Right cardiac atrium (tissue), 5 donors: ENCODE data around the gene CD7. TPM values are rescaled to one million over a fixed set of nuclear protein-coding genes. Genes with fewer than 3 reads are reported as not detected.

Source experiments
- ATAC-seq, 2 donors: fragments of 200-7000 bp; cut with Tn5 transposase; one replicate each; pipeline versions ENCODE4 v1.8.0 to v1.9.1; 2020; ENCODE audit warnings: moderate library complexity in 2 of 2, mild to moderate bottlenecking in 1 of 2
- DNase-seq, 3 donors: peaks; one replicate each; pipeline ENCODE4 v3.0.0-alpha.2; 2020
- H3K27ac ChIP-seq: one replicate; pipeline ENCODE4 v1.5.1; 2013; ENCODE audit warnings: mild to moderate bottlenecking, low read length, control low read depth, moderate library complexity
- H3K27me3 ChIP-seq: one replicate; pipeline ENCODE4 v1.6.1; 2013; ENCODE audit not compliant: control insufficient read depth, insufficient read depth
- H3K4me1 ChIP-seq: one replicate; pipeline ENCODE4 v1.6.1; 2013; ENCODE audit warnings: low read length; ENCODE audit not compliant: control insufficient read depth, insufficient read depth
- H3K4me3 ChIP-seq: one replicate; pipeline ENCODE4 v1.5.1; 2013; ENCODE audit warnings: low read length, control low read depth
- H3K9me3 ChIP-seq: one replicate; pipeline ENCODE4 v1.6.1; 2013; ENCODE audit warnings: low read length; ENCODE audit not compliant: control insufficient read depth
- WGBS: extraction: QIAGEN DNeasy Blood & Tissue Kit; methylation state at CpG from one replicate; pipeline ENCODE4 v1.1.7; 2013; 5-methylcytosine and 5-hydroxymethylcytosine counted together
- intact Hi-C, 4 donors: fragments of 100-400 bp; cut with DNase I; formaldehyde crosslinking; loops; one replicate each; pipeline versions ENCODE4 v1.11.0 to v1.14.0; 2022 to 2023
- polyA plus RNA-seq: library from polyadenylated mRNA; stranded (reverse); fragments of 200-250 nt; gene quantifications from one replicate; pipeline ENCODE4 v1.2.3, GENCODE V29; 2013
- total RNA-seq, 4 donors: library from RNA; stranded (reverse); fragmentation: NEBNext Ultra II Directional; extraction: Animal tissue kit (Norgen Biotek cat#: 25700); gene quantifications; one replicate each; pipeline ENCODE4 v1.2.1, GENCODE V29; 2021
- donor health status: healthy with polysubstance abuse.
- donor health status: DM: no; HTN: yes; CAD: no.
- donor health status: DM: no; HTN: no; CAD: no.
- donor health status: DM: no; HTN: yes; CAD: no; lungs with severe emphysema.
- donor health status: DM: yes; HTN: yes; CAD: no.

CD7 gene
- total and polyA plus RNA-seq, 5 donors: 0.31 to 1.4 (median 0.56) TPM

DNA sequence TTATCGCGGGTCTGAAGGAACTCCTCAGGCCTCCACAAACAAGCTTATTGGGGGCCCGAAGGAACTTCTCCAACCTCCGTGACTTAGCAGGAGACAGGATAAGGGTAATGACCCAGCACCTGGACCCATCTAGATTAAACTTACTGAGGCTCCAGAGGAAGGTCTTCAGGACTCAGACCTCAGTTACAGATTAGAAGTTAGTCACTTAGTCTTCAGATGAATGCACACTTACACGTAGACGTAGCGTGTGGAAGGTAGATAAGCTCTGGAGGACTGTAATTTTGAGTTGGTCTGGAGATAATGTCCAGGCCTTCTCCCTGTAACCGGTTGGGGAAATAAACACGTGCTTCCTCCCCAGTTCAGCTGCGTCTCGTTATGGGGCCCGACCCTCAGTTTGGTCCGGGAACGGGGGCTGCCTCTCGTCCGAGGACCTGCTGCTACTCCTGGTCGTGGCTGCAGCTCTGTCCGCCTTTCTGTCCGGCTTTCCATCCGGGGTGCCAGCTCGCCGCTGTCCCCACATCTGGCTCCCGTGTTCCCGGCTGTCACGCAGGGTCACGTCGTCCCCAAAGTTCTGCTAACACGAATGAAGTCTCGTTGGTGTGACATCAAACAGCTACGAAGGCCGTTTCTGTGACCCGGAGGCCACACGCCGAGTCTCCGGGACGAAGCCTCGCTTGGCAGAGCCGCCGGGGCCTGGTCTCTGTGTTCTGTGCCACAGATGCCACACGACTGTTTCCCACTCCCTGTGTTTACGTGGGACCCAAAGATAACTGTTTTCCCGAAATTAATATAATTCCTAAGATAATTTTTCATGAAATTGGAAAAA is 28.0 kb upstream of the CD7 start:
- no peak overlapping the region for H3K27ac ChIP-seq
- DNase-seq (peak in 1 of 3 donors; percentile 46), ATAC-seq (no peak)
- WGBS: 87% methylated on average over 42 of the region's 42 CpGs
- intact Hi-C loops: no loop called here
- no peaks in the 10 kb centered on the region for H3K4me1 ChIP-seq
- H3K9me3 ChIP-seq: no peaks in the 10 kb centered on the region
- H3K4me3 ChIP-seq: no peak overlapping the region
- no peaks in the 10 kb centered on the region for H3K27me3 ChIP-seq

DNA sequence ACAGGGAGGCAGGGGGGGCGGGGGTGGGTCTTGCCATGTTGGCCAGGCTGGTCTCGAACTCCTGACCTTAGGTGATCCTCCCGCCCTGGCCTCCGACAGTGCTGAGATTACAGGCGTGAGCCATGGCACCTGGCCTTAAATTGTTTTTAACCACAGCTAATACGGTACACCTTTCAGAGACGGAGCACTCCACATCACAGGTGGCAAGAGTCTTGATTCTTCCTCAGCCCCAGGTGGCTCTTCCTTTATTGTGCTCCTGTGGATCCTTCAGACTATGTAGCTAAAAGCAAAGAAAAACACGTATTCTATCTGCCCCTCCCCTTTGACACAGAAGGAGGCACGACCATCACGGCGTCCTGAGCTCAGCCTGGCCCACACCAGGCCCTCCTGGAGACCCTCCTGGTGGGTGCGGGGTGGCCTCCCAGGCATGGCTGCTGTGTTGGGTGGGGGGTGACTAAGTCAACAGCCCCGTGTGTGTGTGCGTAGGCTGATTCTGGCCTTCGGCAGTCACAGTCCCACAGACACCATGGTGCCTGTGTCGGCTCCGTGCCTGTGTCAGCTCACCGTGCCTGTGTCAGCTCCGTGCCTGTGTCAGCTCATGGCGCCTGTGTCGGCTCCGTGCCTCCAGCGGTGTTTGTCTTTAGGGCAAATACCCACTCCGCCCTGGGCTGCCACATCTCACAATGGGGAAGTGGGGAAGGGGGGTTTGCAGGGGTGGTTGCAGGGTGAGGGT is 26.9 kb upstream of the CD7 start:
- Histone ChIP-seq H3K27ac (no peak overlapping the region), H3K27me3 (no peaks in the 10 kb centered on the region), H3K9me3 (no peaks in the 10 kb centered on the region), H3K4me3 (no peak overlapping the region), H3K4me1 (peaks cover 3% of the 10 kb centered on the region)
- intact Hi-C loops: no loop called here
- WGBS: 84% methylated on average over 24 of the region's 24 CpGs
- peak in 1 of 3 donors; percentile 44 for DNase-seq
- ATAC-seq: no peak

DNA sequence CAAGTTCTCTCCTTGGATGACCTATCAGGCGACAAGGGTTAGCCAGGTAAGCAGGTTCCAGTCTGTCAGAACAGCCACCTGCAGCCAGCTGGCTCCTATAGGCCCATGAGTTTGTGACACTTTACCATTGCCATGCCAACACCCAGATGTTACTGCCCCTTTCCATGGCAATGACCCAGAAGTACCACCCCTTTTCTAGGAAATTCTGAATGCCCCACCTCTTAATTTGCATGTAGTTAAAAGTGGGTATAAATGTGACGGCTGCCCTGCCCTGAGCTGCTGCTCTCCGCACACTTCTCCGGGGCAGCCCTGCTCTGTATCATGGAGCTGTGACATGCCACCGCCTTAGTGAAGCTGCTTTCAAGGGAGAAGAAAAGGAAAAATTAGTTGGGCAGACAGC is 26.2 kb upstream of the CD7 start:
- Histone ChIP-seq H3K27ac (no peak overlapping the region), H3K27me3 (no peaks in the 10 kb centered on the region), H3K4me1 (peaks cover 4% of the 10 kb centered on the region), H3K9me3 (no peaks in the 10 kb centered on the region), H3K4me3 (no peak overlapping the region)
- DNase-seq (peak in 2 of 3 donors; percentile 9 to 13), ATAC-seq (no peak)
- WGBS: 93% methylated on average over 5 of the region's 5 CpGs
- intact Hi-C loops: no loop called here

DNA sequence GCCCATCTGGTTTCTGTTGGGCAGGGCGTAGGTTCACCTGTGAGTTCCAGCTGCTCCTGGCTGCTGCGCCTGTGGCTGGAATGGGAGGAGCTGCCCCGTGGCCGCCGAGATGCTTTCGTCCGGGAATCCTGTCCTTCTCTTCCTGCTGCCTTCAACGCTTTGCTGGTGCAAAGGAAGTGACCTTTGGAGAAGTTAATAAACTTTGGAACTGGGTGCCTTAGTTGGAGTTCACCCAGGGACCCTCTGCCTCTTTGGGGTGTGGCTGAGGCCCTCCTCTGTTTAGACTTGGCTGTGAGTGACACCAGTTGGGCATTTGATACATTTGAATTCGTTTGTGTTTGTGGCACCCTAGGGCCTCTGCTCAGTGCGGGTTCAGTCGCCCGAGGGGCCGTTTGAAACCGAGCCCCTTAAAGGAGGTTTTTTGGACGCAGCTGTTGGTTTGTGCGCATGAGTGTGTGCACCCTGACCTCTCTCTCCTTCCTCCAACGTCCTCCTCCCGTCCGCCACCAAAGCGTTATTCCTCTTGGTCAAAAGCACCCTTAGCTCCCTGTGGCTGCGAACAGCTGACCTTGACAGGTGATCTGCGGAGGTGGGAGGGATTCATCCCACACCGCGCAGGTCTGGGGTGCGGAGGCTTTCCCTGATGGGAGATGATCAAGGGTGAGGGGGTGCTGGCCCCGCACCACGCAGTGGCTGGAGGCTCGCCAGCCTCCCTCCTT is 25.1 kb upstream of the CD7 start:
- Histone ChIP-seq H3K4me3 (no peak overlapping the region), H3K27me3 (no peaks in the 10 kb centered on the region), H3K9me3 (no peaks in the 10 kb centered on the region), H3K27ac (no peak overlapping the region), H3K4me1 (peaks cover 4% of the 10 kb centered on the region)
- ATAC-seq (no peak), DNase-seq (peak in 2 of 3 donors; percentile 10 to 33)
- intact Hi-C loops: no loop called here
- 72% methylated on average over 28 of the region's 28 CpGs for WGBS

DNA sequence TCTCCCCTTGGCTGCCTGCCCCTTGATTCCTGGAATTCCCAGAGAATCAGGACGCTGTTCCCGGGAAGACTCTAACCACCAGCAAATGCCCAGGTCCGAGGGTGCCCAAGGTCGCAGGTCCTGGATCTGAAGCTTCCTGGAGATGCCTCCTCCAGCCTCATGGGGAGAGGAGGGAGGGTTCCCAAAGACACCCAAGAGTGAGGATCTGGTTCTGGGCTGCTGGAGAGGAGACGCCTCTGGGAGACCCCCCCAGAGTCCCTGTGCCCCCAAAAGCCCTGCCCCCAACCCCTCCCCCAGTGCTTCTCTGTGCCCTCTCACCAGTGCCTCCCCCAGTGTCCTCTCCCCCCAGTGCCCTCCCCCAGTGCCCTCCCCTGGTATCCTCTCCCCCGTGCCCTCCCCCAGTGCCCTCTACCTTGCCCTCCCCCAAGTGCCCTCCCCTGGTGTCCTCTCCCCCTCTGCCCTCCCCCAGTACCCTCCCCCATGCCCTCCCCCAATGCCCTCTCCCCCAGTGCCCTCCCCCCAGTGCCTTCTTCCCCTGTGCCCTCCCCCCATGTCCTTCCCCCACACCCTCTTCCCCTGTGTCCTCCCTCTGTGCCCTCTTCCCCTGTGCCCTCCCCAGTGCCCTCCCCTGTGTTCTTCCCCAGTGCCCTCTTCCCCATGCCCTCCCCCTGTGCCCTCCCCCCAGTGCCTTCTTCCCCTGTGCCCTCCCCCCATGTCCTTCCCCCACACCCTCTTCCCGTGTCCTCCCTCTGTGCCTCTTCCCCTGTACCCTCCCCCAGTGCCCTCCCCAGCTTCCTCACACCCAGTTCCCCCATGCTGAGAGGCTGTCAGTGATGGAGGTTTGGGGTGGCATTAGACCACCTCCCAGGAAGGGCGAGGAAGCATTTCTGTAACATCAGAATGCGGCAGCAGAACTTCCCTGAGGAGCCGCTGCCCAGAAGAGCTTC is 22.5 kb upstream of the CD7 start:
- WGBS: 55% methylated on average over 10 of the region's 10 CpGs
- peaks cover 4% of the 10 kb centered on the region for H3K4me1 ChIP-seq
- no peak overlapping the region for H3K27ac ChIP-seq
- intact Hi-C loops: no loop called here
- peak overlapping the region; percentile 35 for H3K4me3 ChIP-seq
- DNase-seq (peak in 2 of 3 donors; percentile 50 to 65), ATAC-seq (peak; percentile 4 to 14)
- no peaks in the 10 kb centered on the region for H3K27me3 ChIP-seq
- H3K9me3 ChIP-seq: no peaks in the 10 kb centered on the region

DNA sequence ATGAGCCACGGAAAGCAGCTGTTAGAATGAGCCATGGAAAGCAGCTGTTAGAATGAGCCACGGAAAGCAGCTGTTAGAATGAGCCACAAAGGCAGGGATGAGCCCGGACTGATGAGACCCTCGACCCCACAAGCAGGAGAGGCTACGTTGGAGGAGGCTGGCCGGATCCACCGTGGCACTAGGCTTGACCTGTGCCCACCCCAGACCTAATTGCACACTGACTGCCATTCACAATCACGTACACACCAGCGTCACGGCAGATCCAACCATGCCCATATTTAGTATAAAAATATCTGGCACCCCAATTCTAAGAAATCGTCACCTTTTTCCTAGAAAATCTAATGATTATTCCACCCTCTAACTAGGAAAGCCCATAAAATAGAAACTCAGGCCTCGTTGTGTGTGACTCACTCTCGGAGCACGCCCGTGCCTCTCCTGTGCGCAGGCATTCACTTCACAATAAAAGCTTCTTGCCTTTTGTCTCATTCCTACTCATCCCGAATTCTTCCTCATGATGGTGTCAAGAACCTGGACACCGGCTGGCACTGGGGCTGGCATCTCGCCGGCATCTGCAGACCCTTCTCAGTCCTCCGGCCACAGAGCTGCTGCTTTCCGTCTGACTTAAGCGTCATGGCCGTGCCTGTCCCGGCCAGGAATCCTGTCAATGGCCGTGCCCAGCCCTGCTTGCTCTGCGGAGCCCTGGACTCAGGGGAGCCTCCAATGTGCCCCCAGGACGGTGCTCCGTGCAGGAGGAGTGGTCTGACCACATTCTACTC is 21.6 kb upstream of the CD7 start:
- H3K27me3 ChIP-seq: no peaks in the 10 kb centered on the region
- peak overlapping the region; percentile 35 for H3K4me3 ChIP-seq
- intact Hi-C loops: no loop called here
- no peaks in the 10 kb centered on the region for H3K9me3 ChIP-seq
- H3K27ac ChIP-seq: no peak overlapping the region
- WGBS: 28% methylated on average over 29 of the region's 29 CpGs
- DNase-seq: peak in 2 of 3 donors; percentile 63 to 66
- ATAC-seq: peak; percentile 54 to 71
- H3K4me1 ChIP-seq: peaks cover 4% of the 10 kb centered on the region

DNA sequence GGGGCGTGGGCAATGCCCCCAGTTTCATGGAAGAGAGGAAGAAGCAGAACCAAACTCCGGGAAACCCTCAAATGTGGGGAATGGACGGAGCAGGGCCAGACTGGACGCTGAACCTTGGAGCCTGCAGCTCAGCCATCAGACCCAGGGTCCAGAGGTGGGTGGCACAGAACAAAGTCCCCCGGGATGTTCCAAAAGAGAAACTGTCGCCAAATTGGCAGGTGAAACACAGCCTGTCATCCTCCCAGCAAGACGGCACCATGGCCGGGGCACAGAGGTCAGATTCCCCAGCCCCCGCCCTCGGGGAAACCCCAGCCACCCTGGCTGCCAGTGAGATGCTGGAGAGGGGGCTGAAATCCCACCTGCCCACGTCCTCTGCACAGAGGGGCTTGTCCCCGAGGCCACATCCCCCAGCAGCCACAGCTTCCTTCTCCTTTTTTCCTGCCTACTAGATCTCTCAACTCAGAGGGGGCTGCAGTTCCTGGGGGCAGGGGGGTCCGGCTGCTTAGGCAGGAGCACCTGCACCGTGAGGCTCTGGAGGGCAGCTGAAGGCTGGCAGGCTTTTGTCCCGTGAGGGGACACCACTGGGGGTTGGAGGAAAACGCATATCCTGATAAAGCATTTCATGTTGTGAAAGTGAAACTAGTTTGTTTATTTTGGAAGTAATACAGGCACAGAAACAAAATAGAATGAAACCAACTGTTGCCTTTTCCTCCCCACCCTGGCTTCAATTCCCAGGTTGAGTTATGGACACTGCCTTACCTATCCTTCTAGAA is 17.4 kb upstream of the CD7 start:
- intact Hi-C loops: no loop called here
- Histone ChIP-seq H3K9me3 (no peaks in the 10 kb centered on the region), H3K27ac (no peak overlapping the region), H3K4me1 (peaks cover 9% of the 10 kb centered on the region), H3K4me3 (peak overlapping the region; percentile 36), H3K27me3 (no peaks in the 10 kb centered on the region)
- ATAC-seq (no peak), DNase-seq (peak in 2 of 3 donors; percentile 55 to 65)
- WGBS: 29% methylated on average over 16 of the region's 16 CpGs

DNA sequence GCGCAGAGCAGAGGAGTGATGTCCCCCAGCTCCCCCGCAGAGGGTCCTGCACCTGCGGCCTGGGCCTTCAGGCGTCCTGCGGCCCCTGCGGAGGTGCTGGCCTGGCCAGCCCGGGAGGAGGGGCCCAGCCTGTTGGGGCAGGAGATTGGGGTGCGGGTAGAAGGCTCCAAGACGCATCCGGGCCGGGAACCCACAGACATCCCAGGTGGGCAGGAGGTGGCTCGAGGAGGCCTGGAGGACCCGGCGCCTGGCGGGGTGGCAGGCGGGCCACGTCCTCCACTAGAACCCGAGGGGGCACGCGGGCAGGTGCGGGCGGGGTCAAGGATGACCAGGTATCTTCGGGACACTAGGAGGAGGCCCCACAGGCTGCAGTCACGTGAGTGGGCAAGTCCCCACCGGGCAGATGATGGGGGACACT is 16.8 kb upstream of the CD7 start:
- Histone ChIP-seq H3K27me3 (no peaks in the 10 kb centered on the region), H3K4me1 (peaks cover 5% of the 10 kb centered on the region), H3K4me3 (peak overlapping the region; percentile 66), H3K27ac (no peak overlapping the region), H3K9me3 (no peaks in the 10 kb centered on the region)
- intact Hi-C loops: no loop called here
- ATAC-seq (no peak), DNase-seq (peak in 1 of 3 donors; percentile 66)
- WGBS: 62% methylated on average over 25 of the region's 25 CpGs
